Measurements from ENCODE around the gene ELOVL3. TPM values are rescaled to one million over a fixed set of nuclear protein-coding genes. Genes with fewer than 3 reads are reported as not detected.
"Not testable (repeated sequence)": the region's sequence is repeated elsewhere in the genome, so short reads cannot be mapped to it uniquely, and the experiment has no call there.

The ELOVL3 gene
- total RNA-seq: not detected

GRCh38 chr10:102225646-102226541 lies at the start of gene ELOVL3:
Gene ELOVL3 (plus strand): TSS chr10:102226299. CDS start chr10:102226549, 250 bp downstream.
- H3K4me1 Mint-ChIP-seq: peaks cover 19% of the 10 kb centered on the region
- CTCF ChIA-PET: interaction anchor here (0.6 to 19.2 kb wide), 12 partner anchors 10 to 358 kb away, joined by 3 to 824 read pairs (median 6); partner anchors contain the start of genes NFKB2 and PITX3
- no peaks in the 10 kb centered on the region for H3K9me3 Mint-ChIP-seq (ENCODE audit: low read depth)
- ATAC-seq (peak; percentile 96), DNase-seq (peak; percentile 94)
- H3K36me3 Mint-ChIP-seq: no peaks in the 10 kb centered on the region
- H3K27me3 Mint-ChIP-seq: peaks cover 73% of the 10 kb centered on the region
- H3K27ac Mint-ChIP-seq: no peak within 1 kb of the TSS
- H3K4me3 Mint-ChIP-seq: peak within 1 kb of the TSS; percentile 59

DNA sequence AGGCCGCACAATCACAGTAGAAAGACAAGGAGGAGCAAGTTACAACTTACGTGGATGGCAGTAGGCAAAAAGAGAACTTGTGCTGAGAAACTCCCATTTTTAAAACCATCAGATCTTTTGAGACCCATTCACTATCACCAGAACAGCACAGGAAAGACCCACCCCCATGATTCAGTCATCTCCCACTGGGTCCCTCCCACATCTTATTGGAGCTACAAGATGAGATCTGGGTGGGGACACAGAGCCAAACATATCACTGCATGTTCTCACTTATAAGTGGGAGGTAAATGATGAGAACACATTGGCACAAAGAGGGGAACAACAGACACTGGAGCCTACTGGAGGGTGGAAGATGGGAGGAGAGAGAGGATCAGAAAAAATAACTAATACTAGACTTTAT lies 41.5 kb upstream of the ELOVL3 start:
- DNase-seq: no peak
- Mint-ChIP-seq H3K36me3 (peaks cover 9% of the 10 kb centered on the region), H3K27ac (no peak overlapping the region), H3K4me3 (no peak overlapping the region), H3K27me3 (peaks cover 4% of the 10 kb centered on the region), H3K4me1 (peaks cover 14% of the 10 kb centered on the region), H3K9me3 (ENCODE audit: low read depth) (peaks cover 13% of the 10 kb centered on the region)
- CTCF ChIA-PET: no interaction called here
- no peak for ATAC-seq

- H3K4me3 Mint-ChIP-seq: no peak overlapping the region
- no peak for DNase-seq
- H3K27ac Mint-ChIP-seq: no peak overlapping the region
- ATAC-seq: no peak
- peaks cover 14% of the 10 kb centered on the region for H3K4me1 Mint-ChIP-seq
- H3K27me3 Mint-ChIP-seq: peaks cover 4% of the 10 kb centered on the region
- peaks cover 13% of the 10 kb centered on the region for H3K9me3 Mint-ChIP-seq (ENCODE audit: low read depth)
- peaks cover 9% of the 10 kb centered on the region for H3K36me3 Mint-ChIP-seq
- CTCF ChIA-PET: no interaction called here
Measured at GRCh38 chr10:102185272-102185671, 40.8 kb upstream of the ELOVL3 start.

DNA sequence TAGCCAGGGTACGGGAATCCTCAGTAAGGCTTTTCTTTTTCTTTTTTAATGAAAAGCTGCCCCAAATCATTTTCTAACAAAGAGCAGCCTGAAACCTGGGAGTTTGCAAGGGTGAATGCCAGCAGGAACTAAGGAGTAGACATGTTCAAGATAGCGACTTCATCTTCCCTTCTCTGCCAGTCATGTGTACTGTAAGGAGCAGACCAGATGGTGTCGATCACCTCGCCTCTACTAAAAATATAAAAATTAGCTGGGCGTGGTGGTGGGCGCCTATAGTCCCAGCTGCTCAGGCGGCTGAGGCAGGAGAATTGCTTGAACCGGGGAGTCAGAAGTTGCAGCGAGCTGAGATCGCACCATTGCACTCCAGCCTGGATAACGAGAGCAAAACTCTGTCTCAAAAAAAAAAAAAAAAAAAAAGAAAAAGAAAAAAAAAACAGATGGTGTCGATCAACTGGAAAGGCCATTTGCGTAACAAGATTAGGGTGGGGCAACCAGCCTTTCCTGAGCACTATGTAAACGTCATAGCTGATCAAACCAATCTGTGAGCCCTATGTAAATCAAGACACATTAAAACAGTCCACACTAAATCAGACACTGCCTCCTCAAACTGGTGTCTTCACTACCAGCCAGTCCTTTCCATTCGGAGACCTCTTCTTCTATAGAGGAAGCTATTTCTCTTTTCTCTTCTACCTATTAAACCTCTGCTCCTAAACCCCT lies 40.1 kb upstream of the ELOVL3 start:
- Mint-ChIP-seq H3K36me3 (peaks cover 9% of the 10 kb centered on the region), H3K27me3 (peaks cover 1% of the 10 kb centered on the region), H3K4me3 (no peak overlapping the region), H3K4me1 (peaks cover 14% of the 10 kb centered on the region), H3K9me3 (ENCODE audit: low read depth) (peaks cover 13% of the 10 kb centered on the region), H3K27ac (no peak overlapping the region)
- CTCF ChIA-PET: interaction anchor here (4.6 to 4.8 kb wide), 2 partner anchors 16 to 45 kb away, joined by 31 to 50 read pairs; no protein-coding TSS in a partner anchor
- no peak for DNase-seq
- ATAC-seq: no peak

DNA sequence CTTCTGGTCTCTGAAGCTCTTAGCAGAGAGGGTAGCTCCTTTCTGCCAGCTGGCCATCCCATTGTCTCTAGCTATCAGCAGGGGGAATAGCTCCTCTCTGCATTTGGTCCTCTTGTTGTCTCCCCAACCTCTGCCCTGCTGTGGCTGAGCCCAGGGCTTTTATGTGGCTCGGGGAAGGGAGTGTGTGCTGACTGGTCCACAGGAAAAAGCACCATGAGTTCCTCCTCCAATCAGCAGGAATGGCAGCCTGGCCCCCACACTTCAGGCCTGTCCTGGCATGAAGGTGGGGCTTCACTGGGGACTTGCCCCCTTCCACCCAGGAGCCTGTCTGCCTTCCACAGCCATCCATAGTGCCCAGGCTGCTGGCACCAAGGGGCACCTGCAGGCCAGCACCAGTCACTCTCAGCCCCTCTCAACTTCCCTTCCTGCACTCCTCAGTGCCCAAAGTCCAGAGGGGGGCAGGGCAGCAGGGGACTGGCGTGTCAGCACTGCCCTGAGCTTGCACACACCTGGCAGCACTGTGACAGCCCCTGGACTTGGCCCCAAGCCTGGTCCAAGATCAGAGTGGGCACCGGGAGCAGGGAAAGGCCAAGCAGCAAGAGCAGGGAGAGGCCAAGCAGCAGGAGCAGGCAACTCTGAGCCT lies 37.7 kb upstream of the ELOVL3 start:
- peaks cover 26% of the 10 kb centered on the region for H3K9me3 Mint-ChIP-seq (ENCODE audit: low read depth)
- CTCF ChIA-PET: interaction anchor here (0.6 to 4.8 kb wide), 7 partner anchors 18 to 164 kb away, joined by 3 to 50 read pairs (median 4); partner anchors contain the start of gene ELOVL3
- peaks cover 20% of the 10 kb centered on the region for H3K36me3 Mint-ChIP-seq
- H3K27me3 Mint-ChIP-seq: no peaks in the 10 kb centered on the region
- no peak overlapping the region for H3K4me3 Mint-ChIP-seq
- ATAC-seq (no peak), DNase-seq (no peak)
- peaks cover 19% of the 10 kb centered on the region for H3K4me1 Mint-ChIP-seq
- H3K27ac Mint-ChIP-seq: peak overlapping the region; percentile 96

DNA sequence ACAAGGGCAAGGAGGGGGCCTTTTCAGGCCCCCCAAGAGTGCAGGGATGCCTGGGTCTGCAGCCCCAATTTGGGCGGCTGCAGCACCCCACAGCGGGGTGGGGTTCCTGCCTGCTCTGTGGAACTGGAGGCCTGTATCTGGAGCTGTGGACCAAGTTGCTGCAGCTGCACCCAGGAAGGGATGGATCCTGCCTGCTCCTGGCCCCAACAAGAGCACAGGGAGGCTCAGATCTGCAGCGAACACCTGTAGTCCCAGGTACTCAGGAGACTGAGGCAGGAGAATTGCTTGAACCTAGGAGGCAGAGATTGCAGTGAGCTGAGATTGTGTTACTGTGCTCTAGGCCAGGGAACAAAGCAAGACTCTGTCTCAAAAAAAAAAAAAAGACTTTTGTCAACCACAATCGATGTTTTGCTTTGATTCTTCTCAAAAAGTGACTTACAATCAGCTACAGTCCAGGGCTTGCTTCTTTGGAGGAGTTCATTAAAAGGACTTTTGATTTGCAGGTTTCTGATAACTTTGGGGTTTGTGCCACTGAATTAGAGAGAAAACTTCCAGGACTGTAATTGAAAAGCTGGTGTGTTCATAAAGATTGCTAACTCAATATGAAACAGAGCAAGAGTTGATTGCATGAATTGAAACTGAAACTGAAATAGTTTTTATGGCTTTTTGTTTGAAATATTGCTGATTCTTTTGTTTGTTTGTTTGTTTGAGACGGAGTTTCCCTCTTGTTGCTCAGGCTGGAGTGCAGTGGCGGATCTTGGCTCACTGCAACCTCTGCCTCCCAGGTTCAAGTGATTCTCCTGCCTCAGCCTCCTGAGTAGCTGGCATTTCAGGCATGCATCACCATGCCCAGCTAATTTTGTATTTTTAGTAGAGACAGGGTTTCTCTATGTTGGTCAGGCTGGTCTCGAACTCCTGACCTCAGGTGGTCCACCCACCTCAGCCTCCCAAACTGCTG lies 36.9 kb upstream of the ELOVL3 start:
- ATAC-seq (peak; percentile 85), DNase-seq (peak; percentile 48)
- Mint-ChIP-seq H3K36me3 (peaks cover 19% of the 10 kb centered on the region), H3K9me3 (ENCODE audit: low read depth) (peaks cover 28% of the 10 kb centered on the region), H3K27ac (peak overlapping the region; percentile 96), H3K4me1 (peaks cover 20% of the 10 kb centered on the region), H3K4me3 (peak overlapping the region; percentile 55)
- CTCF ChIA-PET: interaction anchor here (0.6 to 4.8 kb wide), 9 partner anchors 19 to 315 kb away, joined by 3 to 50 read pairs (median 3); partner anchors contain the start of gene ELOVL3
- not testable (repeated sequence) for H3K27me3 Mint-ChIP-seq

GRCh38 chr10:102191956-102192355 lies 34.1 kb upstream of the ELOVL3 start:
- peaks cover 17% of the 10 kb centered on the region for H3K36me3 Mint-ChIP-seq
- H3K4me1 Mint-ChIP-seq: peaks cover 20% of the 10 kb centered on the region
- ATAC-seq (no peak), DNase-seq (no peak)
- H3K4me3 Mint-ChIP-seq: no peak overlapping the region
- no peak overlapping the region for H3K27ac Mint-ChIP-seq
- CTCF ChIA-PET: no interaction called here
- peaks cover 2% of the 10 kb centered on the region for H3K27me3 Mint-ChIP-seq
- H3K9me3 Mint-ChIP-seq (ENCODE audit: low read depth): peaks cover 16% of the 10 kb centered on the region

GRCh38 chr10:102195296-102195870 lies 30.7 kb upstream of the ELOVL3 start:
- CTCF ChIA-PET: no interaction called here
- no peak overlapping the region for H3K4me3 Mint-ChIP-seq

GRCh38 chr10:102196893-102197292 lies 29.2 kb upstream of the ELOVL3 start:
- Mint-ChIP-seq H3K9me3 (ENCODE audit: low read depth) (peaks cover 10% of the 10 kb centered on the region), H3K4me1 (peaks cover 6% of the 10 kb centered on the region), H3K27ac (no peak overlapping the region), H3K4me3 (no peak overlapping the region), H3K27me3 (peaks cover 6% of the 10 kb centered on the region), H3K36me3 (peaks cover 7% of the 10 kb centered on the region)
- ATAC-seq (no peak), DNase-seq (no peak)
- CTCF ChIA-PET: no interaction called here

More at GRCh38 chr10:102195296-102195870, 30.7 kb upstream of the ELOVL3 start:
- peaks cover 16% of the 10 kb centered on the region for H3K9me3 Mint-ChIP-seq (ENCODE audit: low read depth)
- peaks cover 13% of the 10 kb centered on the region for H3K36me3 Mint-ChIP-seq
- ATAC-seq (no peak), DNase-seq (no peak)
- H3K27me3 Mint-ChIP-seq: peaks cover 2% of the 10 kb centered on the region
- H3K27ac Mint-ChIP-seq: no peak overlapping the region
- H3K4me1 Mint-ChIP-seq: peaks cover 6% of the 10 kb centered on the region

GRCh38 chr10:102198027-102198426 lies 28.1 kb upstream of the ELOVL3 start:
- Mint-ChIP-seq H3K27me3 (peaks cover 13% of the 10 kb centered on the region), H3K9me3 (ENCODE audit: low read depth) (peaks cover 5% of the 10 kb centered on the region), H3K27ac (no peak overlapping the region), H3K4me1 (peaks cover 10% of the 10 kb centered on the region), H3K36me3 (peaks cover 5% of the 10 kb centered on the region), H3K4me3 (no peak overlapping the region)
- DNase-seq (no peak), ATAC-seq (no peak)
- CTCF ChIA-PET: interaction anchor here (1.2 kb wide), 1 partner anchor 73 kb away, joined by 4 read pairs; no protein-coding TSS in a partner anchor

- DNase-seq: no peak
- peaks cover 7% of the 10 kb centered on the region for H3K4me1 Mint-ChIP-seq
- ATAC-seq: no peak
- H3K4me3 Mint-ChIP-seq: no peak overlapping the region
- no peak overlapping the region for H3K27ac Mint-ChIP-seq
- CTCF ChIA-PET: interaction anchor here (1.9 to 2.3 kb wide), 2 partner anchors 28 to 32 kb away, joined by 6 to 13 read pairs; no protein-coding TSS in a partner anchor
- peaks cover 12% of the 10 kb centered on the region for H3K9me3 Mint-ChIP-seq (ENCODE audit: low read depth)
- peaks cover 10% of the 10 kb centered on the region for H3K36me3 Mint-ChIP-seq
- peaks cover 13% of the 10 kb centered on the region for H3K27me3 Mint-ChIP-seq
Measured at GRCh38 chr10:102200751-102201640, 25.1 kb upstream of the ELOVL3 start.

Measured in activated CD8-positive, alpha-beta memory T cell treated with anti-CD3 and anti-CD28 coated beads, Interleukin-2, amount 10 ng/mL, durations not matched to agents 7 days and 5 days (primary cell).